H7 (cell line): ENCODE measurements around the gene SCGN. TPM values are rescaled to one million over a fixed set of nuclear protein-coding genes. Genes with fewer than 3 reads are reported as not detected.

Experiments used
- DNase-seq: peaks from one replicate; pipeline ENCODE4 v3.0.0; 2012
- H3K27me3 ChIP-seq: 2 replicates; pipeline ENCODE4 v1.6.0; 2011; ENCODE audit warnings: mild to moderate bottlenecking, low read length; ENCODE audit not compliant: control insufficient read depth, insufficient read depth
- H3K36me3 ChIP-seq: replicated peaks from 2 replicates; pipeline ENCODE4 v1.5.1; 2011; ENCODE audit warnings: low read length; ENCODE audit not compliant: control insufficient read depth, insufficient read depth
- H3K4me3 ChIP-seq: 2 replicates; pipeline ENCODE4 v1.5.1; 2011; ENCODE audit warnings: low read depth, mild to moderate bottlenecking, control low read depth, low read length, moderate library complexity; ENCODE audit not compliant: insufficient read depth
- total RNA-seq: library from RNA; depleted of rRNA; stranded (reverse); fragments of >200 nt; shearing (Covaris generic); gene quantifications from 2 replicates; pipeline ENCODE4 v1.2.3, GENCODE V29; 2014

The SCGN gene
- total RNA-seq, 1 experiment from 2014 or later = not detected

GRCh38 chr6:25709761-25710160, 57.7 kb downstream of the SCGN start:
- Histone ChIP-seq H3K4me3 (no peak overlapping the region), H3K27me3 (no peaks in the 10 kb centered on the region), H3K36me3 (no peaks in the 10 kb centered on the region)
- DNase-seq = peak; percentile 33

- DNase-seq = no peak
- Histone ChIP-seq H3K4me3 (no peak overlapping the region), H3K27me3 (no peaks in the 10 kb centered on the region), H3K36me3 (no peaks in the 10 kb centered on the region)
Measured at GRCh38 chr6:25710287-25710686, 58.3 kb downstream of the SCGN start.

- DNase-seq = no peak
- Histone ChIP-seq H3K27me3 (no peaks in the 10 kb centered on the region), H3K36me3 (no peaks in the 10 kb centered on the region), H3K4me3 (no peak overlapping the region)
Measured at GRCh38 chr6:25713824-25714223, 61.8 kb downstream of the SCGN start.

GRCh38 chr6:25714765-25715164, 62.8 kb downstream of the SCGN start:
- DNase-seq = no peak
- H3K27me3 ChIP-seq = no peaks in the 10 kb centered on the region
- H3K36me3 ChIP-seq = no peaks in the 10 kb centered on the region
- H3K4me3 ChIP-seq = no peak overlapping the region

- no peak overlapping the region for H3K4me3 ChIP-seq
- no peaks in the 10 kb centered on the region for H3K27me3 ChIP-seq
- H3K36me3 ChIP-seq = no peaks in the 10 kb centered on the region
- no peak for DNase-seq
Measured at GRCh38 chr6:25715794-25716193, 63.8 kb downstream of the SCGN start.

GRCh38 chr6:25717866-25718740, 66.1 kb downstream of the SCGN start:
- no peaks in the 10 kb centered on the region for H3K27me3 ChIP-seq
- H3K4me3 ChIP-seq = no peak overlapping the region
- H3K36me3 ChIP-seq = no peaks in the 10 kb centered on the region
- DNase-seq = no peak

GRCh38 chr6:25726122-25726911, 74.3 kb downstream of the SCGN start:
- DNase-seq = no peak
- Histone ChIP-seq H3K36me3 (no peaks in the 10 kb centered on the region), H3K27me3 (no peaks in the 10 kb centered on the region), H3K4me3 (no peak overlapping the region)

GRCh38 chr6:25727028-25727427, 75.0 kb downstream of the SCGN start:
- no peak for DNase-seq
- no peaks in the 10 kb centered on the region for H3K27me3 ChIP-seq
- H3K36me3 ChIP-seq = no peaks in the 10 kb centered on the region
- no peak overlapping the region for H3K4me3 ChIP-seq

- no peak for DNase-seq
- Histone ChIP-seq H3K27me3 (no peaks in the 10 kb centered on the region), H3K4me3 (no peak overlapping the region), H3K36me3 (no peaks in the 10 kb centered on the region)
Measured at GRCh38 chr6:25730907-25731306, 78.9 kb downstream of the SCGN start.

GRCh38 chr6:25731721-25732120, 79.7 kb downstream of the SCGN start:
- Histone ChIP-seq H3K27me3 (no peaks in the 10 kb centered on the region), H3K4me3 (no peak overlapping the region), H3K36me3 (no peaks in the 10 kb centered on the region)
- DNase-seq = no peak

GRCh38 chr6:25732468-25733198, 80.6 kb downstream of the SCGN start:
- peak; percentile 31 for DNase-seq
- H3K4me3 ChIP-seq = no peak overlapping the region
- H3K36me3 ChIP-seq = no peaks in the 10 kb centered on the region

GRCh38 chr6:25735261-25735660, 83.2 kb downstream of the SCGN start:
- Histone ChIP-seq H3K36me3 (no peaks in the 10 kb centered on the region), H3K27me3 (no peaks in the 10 kb centered on the region), H3K4me3 (no peak overlapping the region)
- DNase-seq = no peak

More at GRCh38 chr6:25732468-25733198, 80.6 kb downstream of the SCGN start:
- no peaks in the 10 kb centered on the region for H3K27me3 ChIP-seq

- DNase-seq = no peak
- no peaks in the 10 kb centered on the region for H3K27me3 ChIP-seq
- no peak overlapping the region for H3K4me3 ChIP-seq
- no peaks in the 10 kb centered on the region for H3K36me3 ChIP-seq
Measured at GRCh38 chr6:25743868-25744267, 91.9 kb downstream of the SCGN start.

- no peaks in the 10 kb centered on the region for H3K36me3 ChIP-seq
- H3K4me3 ChIP-seq = no peak overlapping the region
- no peak for DNase-seq
- H3K27me3 ChIP-seq = no peaks in the 10 kb centered on the region
Measured at GRCh38 chr6:25745836-25746235, 93.8 kb downstream of the SCGN start.
